GM10266 (cell line): ENCODE data around the gene ATP8A2.

Source experiments
- DNase-seq: peaks from one replicate; pipeline ENCODE4 v3.0.0; 2012; ENCODE audit errors: extremely low spot score
- CTCF ChIP-seq: IDR thresholded peaks from 2 replicates; pipeline ENCODE4 v1.5.1; 2012; ENCODE audit warnings: mild to moderate bottlenecking, low read depth; ENCODE audit not compliant: control insufficient read depth, insufficient read depth; ENCODE audit errors: missing control alignments

The ATP8A2 gene

GRCh38 chr13:25930653-25931052, 558.9 kb downstream of the ATP8A2 start:
- DNase-seq = no peak
- no peak for TF ChIP-seq CTCF

GRCh38 chr13:25932365-25932764, 560.6 kb downstream of the ATP8A2 start:
- DNase-seq = no peak
- no peak for TF ChIP-seq CTCF

- no peak for TF ChIP-seq CTCF
- no peak for DNase-seq
Measured at GRCh38 chr13:25933520-25933919, 561.7 kb downstream of the ATP8A2 start.

GRCh38 chr13:25934127-25934526, 562.4 kb downstream of the ATP8A2 start:
- no peak for DNase-seq
- TF ChIP-seq CTCF = no peak

- no peak for DNase-seq
Measured at GRCh38 chr13:25939961-25940687, 568.4 kb downstream of the ATP8A2 start.

GRCh38 chr13:25943081-25943480, 571.3 kb downstream of the ATP8A2 start:
- no peak for TF ChIP-seq CTCF
- no peak for DNase-seq

More at GRCh38 chr13:25939961-25940687, 568.4 kb downstream of the ATP8A2 start:
- TF ChIP-seq CTCF = no peak

GRCh38 chr13:25943658-25944057, 571.9 kb downstream of the ATP8A2 start:
- DNase-seq = no peak
- no peak for TF ChIP-seq CTCF
